ENCODE measurements around the gene TTC4.

GRCh38 chr1:54781023-54781723 is 65.5 kb downstream of the TTC4 start:
- TF ChIP-seq CTCF (IDR thresholded peaks at IDR 0.05) = no peak
- no peak for TF ChIP-seq POLR2A (IDR thresholded peaks at IDR 0.05)

All from tibial nerve (tissue), 3 donors.